ENCODE data around the gene FRMD4B. TPM values are rescaled to one million over a fixed set of nuclear protein-coding genes. Genes with fewer than 3 reads are reported as not detected.

Gene FRMD4B
- total RNA-seq, 1 donor from 2014 or later, result 53.5 TPM

GRCh38 chr3:69322158-69322509 is 63.8 kb downstream of the FRMD4B start:
- TF ChIP-seq POLR2A (IDR thresholded peaks at IDR 0.05), result no peak
- TF ChIP-seq CTCF (IDR thresholded peaks at IDR 0.05), result no peak
- no peak for TF ChIP-seq POLR2AphosphoS5 (IDR thresholded peaks at IDR 0.05; ENCODE audit: insufficient read depth in 1 of 2, low read depth in 1 of 2)
- Histone ChIP-seq H3K36me3 (no peaks in the 10 kb centered on the region), H3K27me3 (no peaks in the 10 kb centered on the region), H3K9me3 (no peaks in the 10 kb centered on the region), H3K4me3 (no peak overlapping the region), H3K4me1 (peaks cover 4% of the 10 kb centered on the region), H3K27ac (no peak overlapping the region)
- intact Hi-C loops (cut with DNase I), result no loop called here
- no peak for DNase-seq (ENCODE audit: extremely low spot score in 2 of 2)

GRCh38 chr3:69321301-69322157 is 64.4 kb downstream of the FRMD4B start:
- Histone ChIP-seq H3K27me3 (no peaks in the 10 kb centered on the region), H3K4me3 (no peak overlapping the region), H3K27ac (peak overlapping the region; percentile 29), H3K4me1 (no peaks in the 10 kb centered on the region), H3K9me3 (no peaks in the 10 kb centered on the region), H3K36me3 (no peaks in the 10 kb centered on the region)
- intact Hi-C loops (cut with DNase I), result no loop called here
- no peak for DNase-seq (ENCODE audit: extremely low spot score in 2 of 2)
- TF ChIP-seq POLR2AphosphoS5 (IDR thresholded peaks at IDR 0.05; ENCODE audit: insufficient read depth in 1 of 2, low read depth in 1 of 2) (no peak), POLR2A (IDR thresholded peaks at IDR 0.05) (no peak), CTCF (IDR thresholded peaks at IDR 0.05) (no peak)

- Histone ChIP-seq H3K27ac (peak overlapping the region; percentile 29), H3K27me3 (no peaks in the 10 kb centered on the region), H3K4me1 (no peaks in the 10 kb centered on the region), H3K4me3 (no peak overlapping the region), H3K9me3 (no peaks in the 10 kb centered on the region), H3K36me3 (no peaks in the 10 kb centered on the region)
- intact Hi-C loops (cut with DNase I), result no loop called here
- no peak for TF ChIP-seq POLR2AphosphoS5 (IDR thresholded peaks at IDR 0.05; ENCODE audit: insufficient read depth in 1 of 2, low read depth in 1 of 2)
- TF ChIP-seq POLR2A (IDR thresholded peaks at IDR 0.05), result no peak
- TF ChIP-seq CTCF (IDR thresholded peaks at IDR 0.05), result no peak
- no peak for DNase-seq (ENCODE audit: extremely low spot score in 2 of 2)
Measured at GRCh38 chr3:69320871-69321271, 65.0 kb downstream of the FRMD4B start.

GRCh38 chr3:69319652-69320051 is 66.2 kb downstream of the FRMD4B start:
- TF ChIP-seq CTCF (IDR thresholded peaks at IDR 0.05) (no peak), POLR2AphosphoS5 (IDR thresholded peaks at IDR 0.05; ENCODE audit: insufficient read depth in 1 of 2, low read depth in 1 of 2) (no peak), POLR2A (IDR thresholded peaks at IDR 0.05) (no peak)
- intact Hi-C loops (cut with DNase I), result no loop called here
- no peak for DNase-seq (ENCODE audit: extremely low spot score in 2 of 2)
- no peak overlapping the region for H3K4me3 ChIP-seq
- H3K9me3 ChIP-seq, result no peaks in the 10 kb centered on the region
- no peak overlapping the region for H3K27ac ChIP-seq
- no peaks in the 10 kb centered on the region for H3K4me1 ChIP-seq
- no peaks in the 10 kb centered on the region for H3K27me3 ChIP-seq
- no peaks in the 10 kb centered on the region for H3K36me3 ChIP-seq

- no peak for DNase-seq (ENCODE audit: extremely low spot score in 2 of 2)
- no peaks in the 10 kb centered on the region for H3K27me3 ChIP-seq
- H3K4me1 ChIP-seq, result no peaks in the 10 kb centered on the region
- TF ChIP-seq POLR2A (IDR thresholded peaks at IDR 0.05) (no peak), POLR2AphosphoS5 (IDR thresholded peaks at IDR 0.05; ENCODE audit: insufficient read depth in 1 of 2, low read depth in 1 of 2) (no peak), CTCF (IDR thresholded peaks at IDR 0.05) (no peak)
- intact Hi-C loops (cut with DNase I), result no loop called here
- H3K9me3 ChIP-seq, result no peaks in the 10 kb centered on the region
- no peak overlapping the region for H3K4me3 ChIP-seq
- H3K27ac ChIP-seq, result no peak overlapping the region
- H3K36me3 ChIP-seq, result no peaks in the 10 kb centered on the region
Measured at GRCh38 chr3:69318410-69318809, 67.5 kb downstream of the FRMD4B start.

All from vagina (tissue), 2 donors.